Naive thymus-derived CD4-positive, alpha-beta T cell (primary cell): ENCODE data around the gene GPRC5C. TPM values are rescaled to one million over a fixed set of nuclear protein-coding genes. Genes with fewer than 3 reads are reported as not detected.

Experiments used
- ATAC-seq: fragments of 150-1000 bp; cut with Tn5 transposase; 2 replicates; pipeline ENCODE4 v1.10.0; 2021; ENCODE audit warnings: mild to moderate bottlenecking, moderate library complexity
- CTCF ChIA-PET: fragments of 350-600 bp; sonication (Branson Sonifier 250); formaldehyde crosslinking; loops from one replicate; lab custom pipeline; 2021; ENCODE audit warnings: antibody characterized with exemption; lab: Charles Lee
- POLR2A ChIA-PET: fragments of 350-600 bp; sonication (Branson Sonifier 250); formaldehyde crosslinking; loops from one replicate; lab custom pipeline; 2021; ENCODE audit warnings: antibody characterized with exemption, inconsistent platforms; lab: Charles Lee
- DNase-seq, 9 donors: peaks; one replicate each; pipeline versions ENCODE4 v3.0.0 to v3.0.0-alpha.2; 2020 to 2022; ENCODE audit warnings: mixed read lengths in 1 of 9
- H3K27ac ChIP-seq: one replicate; pipeline ENCODE4 v1.7.0; 2013; ENCODE audit warnings: mild to moderate bottlenecking, low read depth, low read length, moderate library complexity
- H3K27me3 ChIP-seq, 2 donors: one replicate each; pipeline ENCODE4 v1.7.0; 2013; ENCODE audit warnings: low read length in 2 of 2, mild to moderate bottlenecking in 2 of 2, moderate library complexity in 2 of 2; ENCODE audit not compliant: control insufficient read depth in 2 of 2, insufficient read depth in 2 of 2
- H3K36me3 ChIP-seq, 3 experiments: 1 replicate in 2 of 3; 2 replicates in 1 of 3; pipeline ENCODE4 v1.7.0; 2013; ENCODE audit warnings: low read length in 3 of 3, mild to moderate bottlenecking in 3 of 3, moderate library complexity in 1 of 3; ENCODE audit not compliant: insufficient read depth in 3 of 3, control insufficient read depth in 2 of 3
- H3K4me1 ChIP-seq, 2 donors: one replicate each; pipeline ENCODE4 v1.7.0; 2013; ENCODE audit warnings: low read length in 2 of 2, mild to moderate bottlenecking in 2 of 2, moderate library complexity in 1 of 2; ENCODE audit not compliant: control insufficient read depth in 2 of 2, insufficient read depth in 2 of 2
- H3K4me3 ChIP-seq: 2 replicates; pipeline ENCODE4 v1.7.0; 2013; ENCODE audit warnings: mild to moderate bottlenecking, low read length
- H3K9me3 ChIP-seq, 3 experiments: 1 replicate in 2 of 3; 2 replicates in 1 of 3; pipeline ENCODE4 v1.7.0; 2013; ENCODE audit warnings: low read length in 3 of 3; ENCODE audit not compliant: control insufficient read depth in 2 of 3
- H3K27ac Mint-ChIP-seq, 9 donors: one replicate each; pipeline ENCODE4 v1.8.0; 2020 to 2022; ENCODE audit warnings: mixed read lengths in 9 of 9, mild to moderate bottlenecking in 8 of 9, moderate library complexity in 5 of 9, inconsistent platforms in 2 of 9
- H3K27me3 Mint-ChIP-seq, 5 donors: one replicate each; pipeline ENCODE4 v1.8.0; 2021 to 2022; ENCODE audit warnings: mixed read lengths in 5 of 5, mild to moderate bottlenecking in 1 of 5
- H3K36me3 Mint-ChIP-seq, 5 donors: one replicate each; pipeline ENCODE4 v1.8.0; 2020 to 2022; ENCODE audit warnings: mixed read lengths in 5 of 5, mild to moderate bottlenecking in 3 of 5, inconsistent platforms in 1 of 5
- H3K4me1 Mint-ChIP-seq, 7 donors: one replicate each; pipeline ENCODE4 v1.8.0; 2020 to 2022; ENCODE audit warnings: mixed read lengths in 7 of 7, mild to moderate bottlenecking in 3 of 7, inconsistent platforms in 1 of 7
- H3K4me3 Mint-ChIP-seq, 10 donors: one replicate each; pipeline ENCODE4 v1.8.0; 2020 to 2022; ENCODE audit warnings: mild to moderate bottlenecking in 10 of 10, mixed read lengths in 10 of 10, moderate library complexity in 6 of 10, inconsistent platforms in 2 of 10
- H3K9me3 Mint-ChIP-seq, 11 donors: one replicate each; pipeline ENCODE4 v1.8.0; 2020 to 2022; ENCODE audit warnings: mixed read lengths in 11 of 11, mild to moderate bottlenecking in 4 of 11, inconsistent platforms in 1 of 11, moderate library complexity in 1 of 11
- intact Hi-C, 2 donors: fragments of 100-400 bp; cut with micrococcal nuclease; formaldehyde crosslinking; loops; one replicate each; pipeline ENCODE4 v1.15.1; 2023
- polyA plus RNA-seq, 2 donors: library from polyadenylated mRNA; unstranded; fragments of 300-500 nt; fragmentation: Illumina TruSeq; gene quantifications; one replicate each; pipeline ENCODE4 v1.2.3, GENCODE V29; 2021
- total RNA-seq, 6 experiments: library from RNA in 5 of 6; stranded (reverse) in 5 of 6; gene quantifications; 1 replicate in 5 of 6; 2 replicates in 1 of 6; pipeline ENCODE4 v1.2.3 and lab custom pipeline; 2021 to 2026

The GPRC5C gene
- total and polyA plus RNA-seq, 7 experiments from 2014 or later, result 0.13 to 1.9 (median 0.29) TPM; not detected in 4

GRCh38 chr17:74465378-74466110 is 33.7 kb downstream of the GPRC5C start:
- Histone ChIP-seq H3K27me3 (no peaks in the 10 kb centered on the region), H3K9me3 (no peaks in the 10 kb centered on the region), H3K36me3 (no peaks in the 10 kb centered on the region), H3K27ac (no peak overlapping the region), H3K4me3 (peak overlapping the region; percentile 66), H3K4me1 (peaks cover 48 to 67% of the 10 kb centered on the region in 2 donors)
- Mint-ChIP-seq H3K9me3 (no peaks in the 10 kb centered on the region), H3K27ac (no peak overlapping the region), H3K36me3 (peaks cover 0 to 18% (median 0%) of the 10 kb centered on the region in 5 donors), H3K4me1 (peaks cover 6 to 43% (median 25%) of the 10 kb centered on the region in 7 donors), H3K27me3 (peaks cover 0 to 5% (median 0%) of the 10 kb centered on the region in 5 donors), H3K4me3 (no peak overlapping the region)
- ChIA-PET CTCF (no interaction called here), POLR2A (interaction anchor here (1.0 kb wide), 1 partner anchor 10 kb away, joined by 4 read pairs; no protein-coding TSS in a partner anchor)
- no peak for DNase-seq
- intact Hi-C loops, result loop anchor here in 1 of 2 donors (1.0 kb wide), 1 partner anchor 11 kb away; no protein-coding TSS in a partner anchor
- ATAC-seq, result no peak

- CTCF ChIA-PET, result no interaction called here
- peak in 2 of 9 donors; percentile 13 to 38 for DNase-seq
- H3K4me3 ChIP-seq, result peak within 1 kb of the TSS; percentile 66
Measured at GRCh38 chr17:74466111-74466827, 34.4 kb downstream of the GPRC5C start, which contains the start of gene CD300A. TSS of gene CD300A (plus strand) at chr17:74466634. CDS start at chr17:74466704, 70 bp downstream.

GRCh38 chr17:74466828-74467184 is 34.9 kb downstream of the GPRC5C start:
- DNase-seq (peak in 1 of 9 donors; percentile 18), ATAC-seq (no peak)
- H3K36me3 Mint-ChIP-seq, result peaks cover 0 to 25% (median 0%) of the 10 kb centered on the region in 5 donors
- H3K27me3 Mint-ChIP-seq, result peaks cover 0 to 5% (median 0%) of the 10 kb centered on the region in 5 donors
- H3K9me3 Mint-ChIP-seq, result no peaks in the 10 kb centered on the region
- Histone ChIP-seq H3K27ac (peak overlapping the region; percentile 54), H3K4me3 (peak overlapping the region; percentile 66), H3K36me3 (no peaks in the 10 kb centered on the region), H3K4me1 (peaks cover 48 to 67% of the 10 kb centered on the region in 2 donors), H3K27me3 (no peaks in the 10 kb centered on the region), H3K9me3 (no peaks in the 10 kb centered on the region)
- no peak overlapping the region for H3K4me3 Mint-ChIP-seq
- peak overlapping the region in 2 of 9 donors; percentile 45 to 62 for H3K27ac Mint-ChIP-seq
- POLR2A ChIA-PET, result interaction anchor here (1.0 to 1.4 kb wide), 2 partner anchors 9 to 10 kb away, joined by 3 to 4 read pairs; no protein-coding TSS in a partner anchor
- CTCF ChIA-PET, result no interaction called here
- peaks cover 6 to 44% (median 26%) of the 10 kb centered on the region in 7 donors for H3K4me1 Mint-ChIP-seq
- intact Hi-C loops, result loop anchor here (1.0 kb wide), 2 partner anchors 11 to 13 kb away; no protein-coding TSS in a partner anchor

More at GRCh38 chr17:74466111-74466827, 34.4 kb downstream of the GPRC5C start, which contains the start of gene CD300A:
- no peaks in the 10 kb centered on the region for H3K9me3 Mint-ChIP-seq
- peak; percentile 12 for ATAC-seq
- H3K27me3 Mint-ChIP-seq, result peaks cover 0 to 5% (median 0%) of the 10 kb centered on the region in 5 donors
- intact Hi-C loops, result loop anchor here in 1 of 2 donors (1.0 kb wide), 1 partner anchor 12 kb away; no protein-coding TSS in a partner anchor
- H3K27ac ChIP-seq, result peak within 1 kb of the TSS; percentile 54
- peak within 1 kb of the TSS in 6 of 9 donors; percentile 55 to 90 (median 75) for H3K27ac Mint-ChIP-seq
- H3K27me3 ChIP-seq, result no peaks in the 10 kb centered on the region
- H3K4me3 Mint-ChIP-seq, result peak within 1 kb of the TSS in 2 of 10 donors; percentile 77 to 81
- H3K9me3 ChIP-seq, result no peaks in the 10 kb centered on the region
- H3K4me1 Mint-ChIP-seq, result peaks cover 6 to 45% (median 27%) of the 10 kb centered on the region in 7 donors
- no peaks in the 10 kb centered on the region for H3K36me3 ChIP-seq
- H3K36me3 Mint-ChIP-seq, result peaks cover 0 to 20% (median 0%) of the 10 kb centered on the region in 5 donors
- POLR2A ChIA-PET, result interaction anchor here (1.0 to 1.4 kb wide), 2 partner anchors 9 to 10 kb away, joined by 3 to 4 read pairs; no protein-coding TSS in a partner anchor
- H3K4me1 ChIP-seq, result peaks cover 48 to 67% of the 10 kb centered on the region in 2 donors

DNA sequence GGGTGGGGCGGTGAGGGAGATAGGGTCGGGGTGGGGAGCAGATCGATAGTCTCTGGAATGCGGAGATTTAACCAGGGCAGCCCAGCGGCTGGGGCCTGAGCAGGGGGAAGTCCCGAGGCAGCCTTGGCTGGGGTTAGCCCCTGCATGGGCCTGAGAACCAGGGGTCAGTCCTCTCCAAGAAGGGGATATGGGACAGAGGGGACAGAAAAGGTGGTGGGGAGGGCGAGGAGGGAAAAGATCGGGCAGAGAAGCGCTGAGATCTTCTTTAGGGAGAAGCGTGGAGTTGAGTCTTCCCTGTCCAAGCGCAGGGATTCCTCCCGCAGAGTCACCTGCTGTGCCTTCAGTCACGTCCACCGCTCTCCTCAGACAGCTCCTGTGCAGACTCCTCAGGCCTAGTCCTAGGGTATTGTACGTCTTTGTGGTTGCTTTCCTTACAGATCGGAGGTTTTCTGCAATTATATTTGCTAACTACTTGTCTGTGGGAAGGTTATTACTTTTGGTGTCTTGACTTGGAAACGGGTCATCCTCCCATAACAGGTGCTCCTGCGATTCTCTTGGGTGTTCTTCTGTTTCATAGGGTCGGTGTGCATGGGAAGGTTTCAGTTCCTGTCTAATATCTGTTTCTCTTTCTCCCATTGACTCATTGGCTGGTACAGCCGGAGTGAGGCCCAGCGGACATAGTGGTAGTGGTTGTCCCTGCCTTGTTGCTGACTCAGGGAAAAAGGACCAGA is 35.5 kb downstream of the GPRC5C start:
- Histone ChIP-seq H3K4me1 (peaks cover 47 to 67% of the 10 kb centered on the region in 2 donors), H3K27me3 (no peaks in the 10 kb centered on the region), H3K27ac (no peak overlapping the region), H3K4me3 (peak overlapping the region; percentile 37), H3K9me3 (no peaks in the 10 kb centered on the region), H3K36me3 (no peaks in the 10 kb centered on the region)
- H3K9me3 Mint-ChIP-seq, result no peaks in the 10 kb centered on the region
- H3K4me3 Mint-ChIP-seq, result peak overlapping the region in 2 of 10 donors; percentile 77 to 81
- CTCF ChIA-PET, result no interaction called here
- POLR2A ChIA-PET, result interaction anchor here (1.4 kb wide), 1 partner anchor 10 kb away, joined by 3 read pairs; no protein-coding TSS in a partner anchor
- peaks cover 0 to 28% (median 0%) of the 10 kb centered on the region in 5 donors for H3K36me3 Mint-ChIP-seq
- intact Hi-C loops, result loop anchor here in 1 of 2 donors (1.0 kb wide), 1 partner anchor 11 kb away; no protein-coding TSS in a partner anchor
- peak overlapping the region in 6 of 9 donors; percentile 55 to 90 (median 75) for H3K27ac Mint-ChIP-seq
- H3K4me1 Mint-ChIP-seq, result peaks cover 10 to 46% (median 28%) of the 10 kb centered on the region in 7 donors
- DNase-seq (no peak), ATAC-seq (peak; percentile 34)
- peaks cover 0 to 5% (median 0%) of the 10 kb centered on the region in 5 donors for H3K27me3 Mint-ChIP-seq

DNA sequence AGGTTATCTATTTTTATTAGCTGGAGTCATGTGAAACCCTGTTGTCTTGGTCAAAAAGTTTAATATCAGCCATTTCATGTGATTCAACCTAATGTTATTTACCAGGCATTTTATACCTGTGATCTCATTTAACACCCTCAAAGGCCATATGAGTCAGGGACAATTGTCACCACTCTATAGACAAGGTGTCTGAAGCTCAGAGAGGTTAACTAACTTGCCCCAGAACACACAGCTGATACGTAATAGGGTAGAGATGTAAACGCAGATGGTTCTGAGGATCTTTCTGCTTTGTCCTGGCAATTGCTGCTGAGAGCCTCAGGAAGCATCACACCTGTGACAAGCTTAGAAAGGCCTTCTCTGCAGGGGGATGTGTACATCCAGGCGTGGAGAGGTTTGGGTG is 39.5 kb downstream of the GPRC5C start:
- Histone ChIP-seq H3K27ac (no peak overlapping the region), H3K9me3 (peaks cover 0 to 10% (median 6%) of the 10 kb centered on the region in 3 experiments), H3K36me3 (peaks cover 0 to 4% (median 3%) of the 10 kb centered on the region in 3 experiments), H3K4me3 (no peak overlapping the region), H3K27me3 (no peaks in the 10 kb centered on the region), H3K4me1 (peaks cover 24 to 60% of the 10 kb centered on the region in 2 donors)
- Mint-ChIP-seq H3K4me3 (peak overlapping the region in 3 of 10 donors; percentile 13 to 72 (median 58)), H3K4me1 (peaks cover 15 to 61% (median 50%) of the 10 kb centered on the region in 7 donors), H3K27ac (peak overlapping the region in 7 of 9 donors; percentile 3 to 65 (median 14)), H3K9me3 (peaks cover 0 to 24% (median 6%) of the 10 kb centered on the region in 11 donors), H3K36me3 (peaks cover 0 to 66% (median 16%) of the 10 kb centered on the region in 5 donors), H3K27me3 (no peaks in the 10 kb centered on the region)
- intact Hi-C loops, result no loop called here
- ChIA-PET CTCF (interaction anchor here (0.5 to 1.3 kb wide), 3 partner anchors 13 to 300 kb away, joined by 3 to 4 read pairs (median 3); no protein-coding TSS in a partner anchor), POLR2A (no interaction called here)
- DNase-seq (no peak), ATAC-seq (no peak)
